Ovary (tissue), 9 donors: ENCODE data around the gene NKAIN2. TPM values are rescaled to one million over a fixed set of nuclear protein-coding genes. Genes with fewer than 3 reads are reported as not detected.

ENCODE experiments used
- DNase-seq, 5 donors: peaks; one replicate each; pipeline ENCODE4 v3.0.0-alpha.2; 2019 to 2020
- H3K27ac ChIP-seq, 2 donors: fragments of 200-600 bp; one replicate each; pipeline versions ENCODE4 v1.5.1 to v1.8.0; 2019 to 2022
- H3K27me3 ChIP-seq: fragments of 200-600 bp; one replicate; pipeline ENCODE4 v1.8.0; 2022
- H3K36me3 ChIP-seq: fragments of 200-600 bp; sonication (generic); one replicate; pipeline ENCODE4 v1.5.1; 2019
- H3K4me1 ChIP-seq: one replicate; pipeline ENCODE4 v1.8.1; 2013; ENCODE audit warnings: mild to moderate bottlenecking, moderate library complexity; ENCODE audit not compliant: insufficient read depth
- H3K4me3 ChIP-seq: fragments of 200-600 bp; sonication (generic); one replicate; pipeline ENCODE4 v1.5.1; 2017
- H3K9me3 ChIP-seq, 2 donors: fragments of 200-600 bp in 1 of 2; sonication (generic) in 1 of 2; one replicate each; pipeline versions ENCODE4 v1.5.1 to v1.8.1; 2013 to 2019; ENCODE audit warnings: mild to moderate bottlenecking in 1 of 2, moderate library complexity in 1 of 2
- EP300 ChIP-seq: sonication (generic); formaldehyde crosslinking; IDR thresholded peaks from one replicate; pipeline ENCODE4 v1.6.1; 2017; ENCODE audit warnings: antibody characterized with exemption
- POLR2A ChIP-seq: fragments of 450-650 bp; IDR thresholded peaks from one replicate; pipeline ENCODE4 v1.6.1; 2017; ENCODE audit warnings: antibody characterized with exemption, mild to moderate bottlenecking, moderate library complexity
- WGBS, 3 donors: extraction: QIAGEN DNeasy Blood & Tissue Kit in 1 of 3; methylation state at CpG; one replicate each; pipeline versions ENCODE4 v1.1.5 to v1.1.7; 2013 to 2017; 5-methylcytosine and 5-hydroxymethylcytosine counted together
- intact Hi-C, 4 donors: fragments of 100-400 bp; cut with DNase I; formaldehyde crosslinking; loops; one replicate each; pipeline versions ENCODE4 v1.11.0 to v1.15.1; 2022 to 2023
- polyA plus RNA-seq, 2 donors: library from polyadenylated mRNA; stranded (reverse); fragments of 200-250 nt in 1 of 2; fragments of 350-450 nt in 1 of 2; fragmentation: Illumina TruSeq in 1 of 2; extraction: RNeasy Lipid Tissue Mini Kit (QIAGEN cat#74804) in 1 of 2; gene quantifications; one replicate each; pipeline ENCODE4 v1.2.3, GENCODE V29; 2013 to 2014
- total RNA-seq, 7 donors: library from RNA; depleted of rRNA in 2 of 7; stranded (reverse); fragments of >200 nt in 2 of 7; fragmentation: NEBNext Ultra II Directional in 3 of 7; extraction: Animal tissue kit (Norgen Biotek cat#: 25700) in 3 of 7; gene quantifications; one replicate each; pipeline versions ENCODE4 v1.1.0 to v1.2.4, GENCODE V29; 2016 to 2023
- TF ChIP-seq, protein P1 (sequence below), 3 donors: fragments of 450-650 bp in 2 of 3; fragments of 200-600 bp in 1 of 3; IDR thresholded peaks; one replicate each; pipeline versions ENCODE4 v1.5.1 to v1.8.0; 2016 to 2022; ENCODE audit warnings: antibody characterized with exemption in 3 of 3, mild to moderate bottlenecking in 1 of 3
- donor health status: DM: no; HTN: no; CAD: no; lungs with moderate emphysema.
- donor health status: DM: no; HTN: no; CAD: no.
- donor health status: Bipolar disorder and iron deficiency.
- donor health status: DM: yes; HTN: yes; CAD: no.
- donor health status: DM: no; HTN: no; CAD: no.
- donor health status: DM: yes; HTN: yes; CAD: no.

NKAIN2 gene
- total and polyA plus RNA-seq, 9 donors: 0.13 to 1.0 (median 0.40) TPM; not detected in 4

DNA sequence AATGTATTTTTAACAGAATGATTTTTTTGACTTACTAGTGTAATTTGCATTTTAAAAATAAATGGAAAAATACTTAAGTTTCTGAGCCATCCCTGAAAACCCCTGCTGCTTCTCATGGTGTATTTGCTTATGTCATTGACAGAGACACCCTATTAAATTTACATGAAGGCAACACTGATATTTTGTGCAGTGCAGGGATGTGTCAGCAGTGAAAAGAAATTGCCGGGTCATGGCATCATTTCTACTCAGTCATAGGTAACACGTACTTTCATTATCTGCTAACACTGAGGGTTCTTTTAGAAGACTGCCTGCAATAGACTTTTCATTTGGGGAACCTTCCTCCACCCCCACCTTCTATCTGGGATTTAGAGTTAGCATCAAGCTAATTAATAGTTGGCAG lies 1021.9 kb downstream of the NKAIN2 start:
- intact Hi-C loops: no loop called here
- no peaks in the 10 kb centered on the region for H3K4me1 ChIP-seq
- H3K9me3 ChIP-seq: no peaks in the 10 kb centered on the region
- H3K27ac ChIP-seq: no peak overlapping the region
- no peaks in the 10 kb centered on the region for H3K27me3 ChIP-seq
- WGBS, 3 donors: 71 to 80% (median 80%) methylated on average over 2 of the region's 2 CpGs
- H3K36me3 ChIP-seq: no peaks in the 10 kb centered on the region
- TF ChIP-seq EP300 (no peak), POLR2A (no peak)
- TF ChIP-seq, protein P1, sequence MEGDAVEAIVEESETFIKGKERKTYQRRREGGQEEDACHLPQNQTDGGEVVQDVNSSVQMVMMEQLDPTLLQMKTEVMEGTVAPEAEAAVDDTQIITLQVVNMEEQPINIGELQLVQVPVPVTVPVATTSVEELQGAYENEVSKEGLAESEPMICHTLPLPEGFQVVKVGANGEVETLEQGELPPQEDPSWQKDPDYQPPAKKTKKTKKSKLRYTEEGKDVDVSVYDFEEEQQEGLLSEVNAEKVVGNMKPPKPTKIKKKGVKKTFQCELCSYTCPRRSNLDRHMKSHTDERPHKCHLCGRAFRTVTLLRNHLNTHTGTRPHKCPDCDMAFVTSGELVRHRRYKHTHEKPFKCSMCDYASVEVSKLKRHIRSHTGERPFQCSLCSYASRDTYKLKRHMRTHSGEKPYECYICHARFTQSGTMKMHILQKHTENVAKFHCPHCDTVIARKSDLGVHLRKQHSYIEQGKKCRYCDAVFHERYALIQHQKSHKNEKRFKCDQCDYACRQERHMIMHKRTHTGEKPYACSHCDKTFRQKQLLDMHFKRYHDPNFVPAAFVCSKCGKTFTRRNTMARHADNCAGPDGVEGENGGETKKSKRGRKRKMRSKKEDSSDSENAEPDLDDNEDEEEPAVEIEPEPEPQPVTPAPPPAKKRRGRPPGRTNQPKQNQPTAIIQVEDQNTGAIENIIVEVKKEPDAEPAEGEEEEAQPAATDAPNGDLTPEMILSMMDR (IDR thresholded peaks at IDR 0.05): no peak
- H3K4me3 ChIP-seq: no peak overlapping the region
- no peak for DNase-seq

DNA sequence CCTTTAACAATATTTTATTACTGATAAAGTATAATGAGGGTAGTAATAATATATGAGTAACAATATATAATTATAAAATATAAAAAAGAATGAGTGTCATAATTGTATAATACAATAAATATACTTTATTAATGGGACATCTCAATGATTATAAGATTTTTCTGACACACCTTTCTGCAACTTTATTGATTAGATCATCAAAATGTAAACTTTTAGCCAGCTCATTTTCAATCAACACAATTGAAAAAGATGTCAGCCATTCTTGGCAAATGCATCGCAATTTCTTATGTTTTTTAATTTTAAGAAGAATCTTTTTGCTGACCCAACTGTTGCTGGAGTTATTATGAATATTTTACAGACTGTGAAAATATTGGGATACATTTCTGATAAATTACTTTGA lies 1026.2 kb downstream of the NKAIN2 start:
- Histone ChIP-seq H3K36me3 (no peaks in the 10 kb centered on the region), H3K27me3 (no peaks in the 10 kb centered on the region), H3K4me3 (no peak overlapping the region), H3K27ac (no peak overlapping the region), H3K9me3 (no peaks in the 10 kb centered on the region), H3K4me1 (no peaks in the 10 kb centered on the region)
- no peak for DNase-seq
- 74 to 88% (median 84%) methylated on average over 1 of the region's 1 CpG for WGBS, 3 donors
- intact Hi-C loops: no loop called here
- TF ChIP-seq POLR2A (no peak), EP300 (no peak)
- TF ChIP-seq, protein P1 (IDR thresholded peaks at IDR 0.05): no peak

DNA sequence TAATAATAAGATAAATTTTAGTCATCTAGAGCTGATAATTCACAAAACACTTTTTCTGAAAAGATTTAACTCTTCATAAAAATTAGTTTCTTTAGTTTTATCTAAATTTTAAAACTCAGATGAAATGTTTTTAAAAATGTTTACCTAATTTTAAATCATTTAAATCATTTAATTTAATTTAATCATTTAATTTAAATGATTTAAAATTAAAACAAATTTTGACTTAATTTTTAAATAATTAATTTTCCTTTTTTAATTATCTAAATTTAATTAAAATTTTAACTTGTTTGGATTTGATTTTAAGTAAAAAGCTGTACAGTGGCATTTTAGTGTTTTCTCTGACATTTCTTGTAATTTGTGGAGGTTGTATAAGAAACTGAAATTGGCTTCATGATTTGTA lies 1026.8 kb downstream of the NKAIN2 start:
- TF ChIP-seq, protein P1 (IDR thresholded peaks at IDR 0.05): no peak
- TF ChIP-seq EP300 (no peak), POLR2A (no peak)
- H3K4me1 ChIP-seq: no peaks in the 10 kb centered on the region
- intact Hi-C loops: no loop called here

DNA sequence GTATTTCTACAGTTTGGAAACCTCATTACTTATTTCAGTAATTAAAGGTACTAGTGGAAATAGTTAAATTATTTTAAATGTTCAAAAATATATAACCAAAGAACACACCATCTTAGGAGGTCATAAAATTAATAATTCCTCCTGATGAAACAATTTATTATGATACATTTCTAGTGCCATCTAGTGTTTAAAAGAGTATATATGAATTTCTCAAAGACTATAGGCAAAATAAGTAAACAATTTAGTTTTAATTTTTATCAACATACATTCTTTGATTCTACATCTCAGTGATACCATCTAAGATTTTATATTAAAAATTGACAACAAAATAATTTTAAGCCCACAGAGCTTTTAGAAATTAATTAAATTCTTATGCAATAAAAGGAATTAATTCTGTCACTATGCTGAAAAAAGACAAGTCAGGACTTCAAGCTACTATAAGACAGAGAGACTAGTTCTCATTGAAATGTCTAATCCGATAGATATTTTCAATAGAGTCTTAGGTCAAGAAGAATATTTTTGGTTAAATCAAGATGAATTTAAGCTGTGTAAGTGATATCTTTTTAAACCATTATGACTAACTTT lies 1050.8 kb downstream of the NKAIN2 start:
- Histone ChIP-seq H3K36me3 (no peaks in the 10 kb centered on the region), H3K27me3 (no peaks in the 10 kb centered on the region), H3K4me3 (no peak overlapping the region), H3K9me3 (no peaks in the 10 kb centered on the region), H3K4me1 (no peaks in the 10 kb centered on the region), H3K27ac (no peak overlapping the region)
- TF ChIP-seq, protein P1 (IDR thresholded peaks at IDR 0.05): no peak
- TF ChIP-seq EP300: no peak
- no peak for TF ChIP-seq POLR2A
- DNase-seq: no peak
- WGBS, 3 donors: 56 to 70% (median 70%) methylated on average over 1 of the region's 1 CpG
- intact Hi-C loops: no loop called here

More for the DNA sequence above, 1026.8 kb downstream of the NKAIN2 start:
- Histone ChIP-seq H3K36me3 (no peaks in the 10 kb centered on the region), H3K27me3 (no peaks in the 10 kb centered on the region), H3K27ac (no peak overlapping the region), H3K4me3 (no peak overlapping the region), H3K9me3 (no peaks in the 10 kb centered on the region)
- no peak for DNase-seq
